ENCODE measurements around the gene ELMO2.
A peak's percentile ranks its signal among the peaks of the same experiment; 100 is the strongest.

Gene ELMO2

DNA sequence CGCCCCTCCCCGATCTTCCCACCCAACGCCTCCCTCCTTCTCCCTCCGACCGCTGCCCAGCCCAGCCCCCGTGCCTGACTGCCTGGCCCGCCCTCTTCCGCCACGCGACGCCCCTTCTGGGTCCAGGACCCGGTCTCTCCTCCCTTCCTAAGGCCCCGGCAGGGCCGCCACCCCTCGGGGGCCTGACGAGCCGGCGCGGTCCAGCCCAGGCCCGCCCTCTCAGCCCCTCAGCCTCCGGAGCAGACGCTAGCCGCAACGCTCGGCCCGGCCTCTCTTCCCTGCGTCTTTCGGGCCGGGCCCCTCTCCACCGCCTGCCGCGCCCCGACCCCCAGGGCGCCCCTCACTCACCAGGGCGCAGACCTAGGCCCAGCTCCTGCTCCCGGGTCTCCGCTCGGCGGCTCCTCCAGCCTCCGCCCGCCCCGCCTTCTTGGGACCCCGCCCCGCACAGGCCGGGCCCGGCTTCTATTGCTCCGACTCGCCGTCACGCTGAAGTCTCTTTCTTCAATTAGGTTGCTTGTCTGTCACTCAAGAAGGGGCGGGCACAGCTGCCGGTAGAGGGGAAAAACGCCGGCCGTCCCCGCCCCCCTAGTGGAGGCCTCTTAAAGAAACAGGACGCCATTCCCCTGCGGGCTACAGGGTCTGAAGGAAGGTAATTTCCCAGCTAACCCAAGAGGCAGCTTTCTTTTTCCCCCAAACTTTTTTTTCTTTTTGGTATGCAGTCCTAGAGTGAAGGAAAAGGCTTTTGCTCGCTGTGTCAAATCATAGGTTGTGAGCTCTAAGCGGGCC is at the start of gene ELMO2:
Gene ELMO2 (minus strand): TSS at position 416 of the 786 bp plus-strand sequence. CDS start 12,133 bp downstream, outside the sequence.
- no peaks in the 10 kb centered on the region for H3K9me3 Mint-ChIP-seq
- H3K4me3 Mint-ChIP-seq: peak within 1 kb of the TSS; percentile 87
- H3K27me3 Mint-ChIP-seq (ENCODE audit: low read depth, poor library complexity): peaks cover 23% of the 10 kb centered on the region
- DNase-seq: peak; percentile 98
- H3K27ac Mint-ChIP-seq: peak within 1 kb of the TSS; percentile 90
- H3K36me3 Mint-ChIP-seq (ENCODE audit: low read depth): no peaks in the 10 kb centered on the region
- peaks cover 52% of the 10 kb centered on the region for H3K4me1 Mint-ChIP-seq
- TF ChIP-seq, protein P1, sequence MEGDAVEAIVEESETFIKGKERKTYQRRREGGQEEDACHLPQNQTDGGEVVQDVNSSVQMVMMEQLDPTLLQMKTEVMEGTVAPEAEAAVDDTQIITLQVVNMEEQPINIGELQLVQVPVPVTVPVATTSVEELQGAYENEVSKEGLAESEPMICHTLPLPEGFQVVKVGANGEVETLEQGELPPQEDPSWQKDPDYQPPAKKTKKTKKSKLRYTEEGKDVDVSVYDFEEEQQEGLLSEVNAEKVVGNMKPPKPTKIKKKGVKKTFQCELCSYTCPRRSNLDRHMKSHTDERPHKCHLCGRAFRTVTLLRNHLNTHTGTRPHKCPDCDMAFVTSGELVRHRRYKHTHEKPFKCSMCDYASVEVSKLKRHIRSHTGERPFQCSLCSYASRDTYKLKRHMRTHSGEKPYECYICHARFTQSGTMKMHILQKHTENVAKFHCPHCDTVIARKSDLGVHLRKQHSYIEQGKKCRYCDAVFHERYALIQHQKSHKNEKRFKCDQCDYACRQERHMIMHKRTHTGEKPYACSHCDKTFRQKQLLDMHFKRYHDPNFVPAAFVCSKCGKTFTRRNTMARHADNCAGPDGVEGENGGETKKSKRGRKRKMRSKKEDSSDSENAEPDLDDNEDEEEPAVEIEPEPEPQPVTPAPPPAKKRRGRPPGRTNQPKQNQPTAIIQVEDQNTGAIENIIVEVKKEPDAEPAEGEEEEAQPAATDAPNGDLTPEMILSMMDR (IDR thresholded peaks at IDR 0.05): no peak

DNA sequence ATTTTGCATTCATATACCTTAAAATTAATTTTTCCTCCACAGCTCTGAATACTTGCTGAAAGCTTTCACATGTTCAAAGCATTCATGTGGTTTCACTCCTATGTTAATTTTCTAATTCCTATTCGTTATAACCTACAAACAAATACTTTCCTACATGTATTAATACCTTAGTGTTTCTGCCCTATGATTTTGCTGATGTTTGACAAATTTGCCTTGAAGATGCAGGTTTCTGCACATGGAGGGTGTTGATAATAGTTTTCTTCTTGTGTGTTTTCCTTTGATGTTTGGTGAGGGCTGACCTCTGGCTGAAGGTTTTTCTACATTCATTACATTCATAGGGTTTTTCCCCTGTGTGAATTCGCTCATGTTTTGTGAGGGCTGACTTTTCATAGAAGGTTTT is 49.3 kb upstream of the ELMO2 start:
- DNase-seq: no peak
- H3K27me3 Mint-ChIP-seq (ENCODE audit: low read depth, poor library complexity): peaks cover 32% of the 10 kb centered on the region
- no peak overlapping the region for H3K4me3 Mint-ChIP-seq
- TF ChIP-seq, protein P1 (IDR thresholded peaks at IDR 0.05): no peak
- peaks cover 36% of the 10 kb centered on the region for H3K36me3 Mint-ChIP-seq (ENCODE audit: low read depth)
- peaks cover 12% of the 10 kb centered on the region for H3K4me1 Mint-ChIP-seq
- no peak overlapping the region for H3K27ac Mint-ChIP-seq
- H3K9me3 Mint-ChIP-seq: peaks cover 74% of the 10 kb centered on the region

GRCh38 chr20:46446851-46447250 is 40.4 kb upstream of the ELMO2 start:
- no peak overlapping the region for H3K27ac Mint-ChIP-seq
- DNase-seq: no peak
- no peaks in the 10 kb centered on the region for H3K4me1 Mint-ChIP-seq
- H3K36me3 Mint-ChIP-seq (ENCODE audit: low read depth): peaks cover 5% of the 10 kb centered on the region
- no peak overlapping the region for H3K4me3 Mint-ChIP-seq
- TF ChIP-seq, protein P1 (IDR thresholded peaks at IDR 0.05): no peak
- peaks cover 6% of the 10 kb centered on the region for H3K27me3 Mint-ChIP-seq (ENCODE audit: low read depth, poor library complexity)
- peaks cover 68% of the 10 kb centered on the region for H3K9me3 Mint-ChIP-seq

DNA sequence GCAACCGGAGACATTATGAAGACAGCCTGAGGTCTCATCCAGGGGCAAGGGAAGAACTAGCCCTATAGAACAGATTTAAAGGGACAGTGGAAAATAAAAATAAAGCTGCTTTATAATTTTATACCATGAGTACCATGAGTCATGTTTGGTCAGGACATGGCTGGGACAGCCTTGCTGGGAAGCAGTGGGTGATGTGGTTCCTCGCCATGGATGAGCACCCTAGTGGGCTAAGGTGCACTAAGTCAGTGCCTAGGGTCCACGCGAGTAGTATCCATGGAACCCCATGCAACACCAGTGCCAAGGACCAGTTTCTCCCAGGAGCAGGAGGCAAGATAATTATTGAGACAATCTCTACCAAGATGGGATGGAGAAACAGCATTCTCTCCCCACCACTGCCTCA is 33.4 kb upstream of the ELMO2 start:
- Mint-ChIP-seq H3K27me3 (ENCODE audit: low read depth, poor library complexity) (peaks cover 19% of the 10 kb centered on the region), H3K4me1 (no peaks in the 10 kb centered on the region), H3K27ac (no peak overlapping the region), H3K9me3 (peaks cover 21% of the 10 kb centered on the region), H3K4me3 (no peak overlapping the region), H3K36me3 (ENCODE audit: low read depth) (peaks cover 12% of the 10 kb centered on the region)
- TF ChIP-seq, protein P1 (IDR thresholded peaks at IDR 0.05): no peak
- no peak for DNase-seq

DNA sequence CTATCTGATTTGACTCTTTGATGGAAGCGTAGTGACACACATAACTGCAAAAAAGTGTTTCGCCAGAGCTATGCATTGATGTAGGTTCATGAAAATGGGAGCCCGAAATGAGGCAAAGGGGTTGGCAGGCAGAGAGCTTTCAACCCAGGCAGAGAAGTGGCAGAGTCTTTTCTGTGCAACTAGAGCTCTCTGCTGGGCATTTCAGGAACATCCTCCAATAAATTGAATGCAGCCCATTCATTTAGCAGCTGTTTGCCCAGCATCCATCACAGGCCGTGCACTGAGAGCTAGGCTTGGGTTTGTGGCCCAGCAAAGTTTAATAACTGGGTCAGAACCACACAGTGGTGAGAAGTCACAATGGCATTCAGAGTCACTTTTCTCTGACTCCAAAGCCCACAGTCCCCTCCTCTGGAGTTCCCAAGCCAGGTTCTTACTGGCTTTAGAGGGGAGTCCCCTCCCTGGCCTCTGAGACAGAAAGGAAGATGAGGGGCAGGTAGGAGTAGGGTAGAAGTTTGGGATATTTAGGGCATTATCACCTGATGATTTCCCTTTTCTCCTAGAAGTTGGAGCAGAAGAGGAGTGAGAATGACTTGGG is 31.8 kb upstream of the ELMO2 start:
- peaks cover 12% of the 10 kb centered on the region for H3K36me3 Mint-ChIP-seq (ENCODE audit: low read depth)
- TF ChIP-seq, protein P1 (IDR thresholded peaks at IDR 0.05): peak; percentile 12
- no peak for DNase-seq
- no peak overlapping the region for H3K4me3 Mint-ChIP-seq
- peaks cover 7% of the 10 kb centered on the region for H3K9me3 Mint-ChIP-seq
- peaks cover 21% of the 10 kb centered on the region for H3K27me3 Mint-ChIP-seq (ENCODE audit: low read depth, poor library complexity)
- H3K27ac Mint-ChIP-seq: peak overlapping the region; percentile 68
- H3K4me1 Mint-ChIP-seq: no peaks in the 10 kb centered on the region

Data from nephron progenitor cell (in vitro differentiated cells).